Measurements from ENCODE around the gene ABCD1.
A peak's percentile ranks its signal among the peaks of the same experiment; 100 is the strongest.
"Not testable (repeated sequence)": the region's sequence is repeated elsewhere in the genome, so short reads cannot be mapped to it uniquely, and the experiment has no call there.

Gene ABCD1

GRCh38 chrX:153709726-153710674 is 14.7 kb upstream of the ABCD1 start:
- no peak for DNase-seq (ENCODE audit: low read depth)

GRCh38 chrX:153714256-153714655 is 10.4 kb upstream of the ABCD1 start:
- DNase-seq (ENCODE audit: low read depth): no peak

- no peak for DNase-seq (ENCODE audit: low read depth)
Observed at GRCh38 chrX:153717445-153717844, 7.2 kb upstream of the ABCD1 start.

- DNase-seq (ENCODE audit: low read depth): no peak
Observed at GRCh38 chrX:153719238-153719637, 5.4 kb upstream of the ABCD1 start.

- no peak for DNase-seq (ENCODE audit: low read depth)
Observed at GRCh38 chrX:153719701-153720100, 5.0 kb upstream of the ABCD1 start.

GRCh38 chrX:153722704-153723350 is 1.8 kb upstream of the ABCD1 start:
- DNase-seq (ENCODE audit: low read depth): peak; percentile 6

GRCh38 chrX:153723351-153724251 is 1.1 kb upstream of the ABCD1 start:
- peak; percentile 14 for DNase-seq (ENCODE audit: low read depth)

GRCh38 chrX:153725039-153725831 is 579 bp downstream of the ABCD1 start:
- no peak for DNase-seq (ENCODE audit: low read depth)

GRCh38 chrX:153725832-153726285 is 1.2 kb downstream of the ABCD1 start:
- no peak for DNase-seq (ENCODE audit: low read depth)

GRCh38 chrX:153726286-153727122 is 1.8 kb downstream of the ABCD1 start:
- peak; percentile 43 for DNase-seq (ENCODE audit: low read depth)

- DNase-seq (ENCODE audit: low read depth): peak; percentile 77
Observed at GRCh38 chrX:153727123-153727931, 2.7 kb downstream of the ABCD1 start.

GRCh38 chrX:153728095-153728494 is 3.4 kb downstream of the ABCD1 start:
- no peak for DNase-seq (ENCODE audit: low read depth)

GRCh38 chrX:153728951-153729631 is 4.4 kb downstream of the ABCD1 start:
- DNase-seq (ENCODE audit: low read depth): no peak

- not testable (repeated sequence) for DNase-seq (ENCODE audit: low read depth)
Observed at GRCh38 chrX:153730115-153730514, 5.5 kb downstream of the ABCD1 start.

GRCh38 chrX:153731117-153731844 is 6.6 kb downstream of the ABCD1 start:
- DNase-seq (ENCODE audit: low read depth): peak; percentile 4

GRCh38 chrX:153731845-153732215 is 7.2 kb downstream of the ABCD1 start:
- DNase-seq (ENCODE audit: low read depth): no peak

GRCh38 chrX:153732401-153732800 is 7.7 kb downstream of the ABCD1 start:
- no peak for DNase-seq (ENCODE audit: low read depth)

- no peak for DNase-seq (ENCODE audit: low read depth)
Observed at GRCh38 chrX:153733651-153734240, 9.1 kb downstream of the ABCD1 start.
